ENCODE data around the gene CFAP53. TPM values are rescaled to one million over a fixed set of nuclear protein-coding genes. Genes with fewer than 3 reads are reported as not detected.

Gene CFAP53
- total RNA-seq, 2 donors from 2014 or later = 0.16 to 0.44 TPM

DNA sequence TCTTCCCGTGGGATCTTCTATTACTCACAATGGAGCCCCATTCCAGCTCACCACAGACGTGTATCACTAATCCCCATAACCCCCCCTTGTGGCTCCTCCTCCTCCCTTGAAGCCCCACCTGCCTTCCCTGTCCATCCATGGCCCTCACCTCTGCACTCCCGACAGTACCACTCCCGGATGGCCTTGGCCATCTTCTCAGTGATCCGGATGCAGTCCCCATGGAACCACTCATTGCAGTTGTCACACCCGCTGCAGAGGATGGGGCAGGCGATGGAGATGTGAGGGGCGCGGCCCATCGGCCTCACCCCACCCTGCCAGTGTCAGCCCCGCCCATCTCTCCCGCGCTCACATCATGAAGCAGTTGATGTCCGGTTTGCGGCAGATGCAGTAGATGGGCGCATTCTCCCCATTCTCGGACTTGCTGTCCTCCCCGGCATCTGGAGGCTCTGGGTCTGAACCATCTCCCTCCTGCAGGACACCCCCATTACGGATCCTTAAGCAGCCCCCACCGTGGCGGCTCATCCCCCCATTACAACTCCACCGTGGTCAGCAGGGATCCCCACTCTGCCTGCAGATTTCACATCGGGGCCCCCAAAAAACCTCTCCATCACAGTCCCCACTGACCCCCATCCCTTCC is 20.2 kb upstream of the CFAP53 start:
- intact Hi-C loops (cut with DNase I) = no loop called here
- Histone ChIP-seq H3K4me3 (peak overlapping the region; percentile 82), H3K36me3 (no peaks in the 10 kb centered on the region), H3K27ac (no peak overlapping the region), H3K9ac (ENCODE audit: low read depth in 2 of 2, low read length in 2 of 2) (peak overlapping the region; percentile 85 to 88), H3K4me1 (peaks cover 3% of the 10 kb centered on the region), H3K9me3 (no peaks in the 10 kb centered on the region), H3K27me3 (no peaks in the 10 kb centered on the region)
- peak; percentile 83 for DNase-seq
- TF ChIP-seq, protein P1, sequence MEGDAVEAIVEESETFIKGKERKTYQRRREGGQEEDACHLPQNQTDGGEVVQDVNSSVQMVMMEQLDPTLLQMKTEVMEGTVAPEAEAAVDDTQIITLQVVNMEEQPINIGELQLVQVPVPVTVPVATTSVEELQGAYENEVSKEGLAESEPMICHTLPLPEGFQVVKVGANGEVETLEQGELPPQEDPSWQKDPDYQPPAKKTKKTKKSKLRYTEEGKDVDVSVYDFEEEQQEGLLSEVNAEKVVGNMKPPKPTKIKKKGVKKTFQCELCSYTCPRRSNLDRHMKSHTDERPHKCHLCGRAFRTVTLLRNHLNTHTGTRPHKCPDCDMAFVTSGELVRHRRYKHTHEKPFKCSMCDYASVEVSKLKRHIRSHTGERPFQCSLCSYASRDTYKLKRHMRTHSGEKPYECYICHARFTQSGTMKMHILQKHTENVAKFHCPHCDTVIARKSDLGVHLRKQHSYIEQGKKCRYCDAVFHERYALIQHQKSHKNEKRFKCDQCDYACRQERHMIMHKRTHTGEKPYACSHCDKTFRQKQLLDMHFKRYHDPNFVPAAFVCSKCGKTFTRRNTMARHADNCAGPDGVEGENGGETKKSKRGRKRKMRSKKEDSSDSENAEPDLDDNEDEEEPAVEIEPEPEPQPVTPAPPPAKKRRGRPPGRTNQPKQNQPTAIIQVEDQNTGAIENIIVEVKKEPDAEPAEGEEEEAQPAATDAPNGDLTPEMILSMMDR (IDR thresholded peaks at IDR 0.05) = no peak

DNA sequence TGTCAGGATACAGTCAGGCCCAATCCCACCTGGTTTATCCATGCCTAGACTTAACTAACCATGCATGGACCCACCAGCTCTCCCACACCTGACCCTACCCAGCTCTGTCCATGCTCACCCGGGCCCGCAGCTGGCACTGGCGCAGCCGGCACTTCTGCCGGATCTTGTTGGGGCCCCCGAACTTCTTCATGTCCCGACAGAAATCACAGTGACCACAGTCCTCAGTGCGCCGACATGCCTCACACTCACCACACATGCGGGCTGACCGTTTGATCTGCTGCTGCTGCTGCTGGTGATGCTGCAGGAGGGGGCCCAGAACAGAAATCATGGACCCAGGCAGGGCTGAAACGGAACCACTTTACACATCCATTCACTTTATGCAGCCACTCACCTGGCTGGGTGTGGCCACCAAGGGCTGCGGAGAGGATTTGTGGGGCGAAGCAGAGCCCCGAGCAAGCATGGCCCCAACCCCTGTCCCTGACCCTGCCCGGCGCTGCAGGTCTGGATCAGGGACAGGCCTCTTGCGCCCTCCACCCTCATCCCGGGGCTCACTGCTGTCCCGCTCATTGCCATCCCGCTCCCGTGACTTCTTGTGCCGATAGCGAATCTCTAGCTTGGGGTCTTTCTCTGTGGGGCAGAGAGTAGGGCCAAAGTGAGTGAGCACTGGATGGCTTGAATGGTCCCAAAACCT is 19.5 kb upstream of the CFAP53 start:
- Histone ChIP-seq H3K9me3 (no peaks in the 10 kb centered on the region), H3K9ac (ENCODE audit: low read depth in 2 of 2, low read length in 2 of 2) (no peak overlapping the region), H3K36me3 (no peaks in the 10 kb centered on the region), H3K27ac (no peak overlapping the region), H3K4me1 (peaks cover 3% of the 10 kb centered on the region), H3K27me3 (no peaks in the 10 kb centered on the region), H3K4me3 (no peak overlapping the region)
- TF ChIP-seq, protein P1 (IDR thresholded peaks at IDR 0.05) = no peak
- intact Hi-C loops (cut with DNase I) = no loop called here
- DNase-seq = no peak

DNA sequence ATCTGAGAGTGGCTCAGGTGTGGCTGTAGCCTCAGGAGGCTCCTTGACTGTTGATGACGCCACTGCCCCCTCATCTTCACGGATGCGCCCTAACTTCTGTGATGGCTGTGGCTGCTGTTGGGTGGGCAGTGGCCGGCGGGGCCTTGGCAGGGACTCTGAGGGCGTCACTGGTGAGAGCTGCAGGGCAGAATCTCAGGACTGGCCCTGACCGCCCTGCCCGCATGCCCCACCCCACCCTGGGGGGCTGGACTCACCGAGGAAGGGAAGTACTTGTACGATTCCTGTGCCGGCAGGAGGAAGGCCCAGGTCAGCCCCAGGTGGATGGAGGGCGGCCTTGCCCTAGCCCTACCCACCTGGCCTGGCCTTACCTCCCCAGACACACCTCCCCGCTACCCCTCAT is 18.8 kb upstream of the CFAP53 start:
- H3K27ac ChIP-seq = no peak overlapping the region
- H3K4me3 ChIP-seq = no peak overlapping the region
- H3K27me3 ChIP-seq = no peaks in the 10 kb centered on the region
- DNase-seq = no peak
- intact Hi-C loops (cut with DNase I) = no loop called here
- TF ChIP-seq, protein P1 (IDR thresholded peaks at IDR 0.05) = no peak
- no peaks in the 10 kb centered on the region for H3K36me3 ChIP-seq
- H3K9me3 ChIP-seq = no peaks in the 10 kb centered on the region
- H3K9ac ChIP-seq (ENCODE audit: low read depth in 2 of 2, low read length in 2 of 2) = no peak overlapping the region
- peaks cover 8% of the 10 kb centered on the region for H3K4me1 ChIP-seq

DNA sequence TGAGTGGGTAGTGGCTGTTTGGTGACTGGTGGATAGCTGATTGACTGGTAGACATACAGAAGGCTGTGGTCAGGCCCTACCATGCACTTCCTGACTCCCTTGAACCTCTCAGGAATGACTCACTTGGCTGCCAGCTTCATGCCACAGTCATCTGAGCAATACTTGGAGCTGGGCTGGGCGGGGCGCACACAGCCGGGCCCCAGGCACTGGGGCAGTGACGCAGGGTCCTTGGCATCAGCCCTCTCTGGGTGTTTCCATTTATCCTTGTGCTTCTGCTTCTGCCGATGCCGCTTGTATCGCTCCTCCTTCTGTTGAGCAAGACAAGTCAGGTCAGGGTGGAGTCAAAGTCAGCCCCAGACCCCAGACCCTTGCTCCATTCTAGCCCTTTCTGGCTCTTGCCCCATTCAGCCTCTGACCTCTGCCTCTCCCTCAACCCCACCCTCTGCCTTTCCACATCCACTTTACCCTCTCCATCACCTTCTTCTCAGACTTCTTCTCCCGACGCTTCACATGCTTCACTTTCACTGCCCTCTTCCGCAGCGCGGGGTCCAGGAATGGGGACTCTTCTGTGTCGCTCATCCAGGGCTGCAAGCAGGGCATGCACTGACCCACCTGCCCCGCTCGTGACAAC is 18.1 kb upstream of the CFAP53 start:
- no peaks in the 10 kb centered on the region for H3K27me3 ChIP-seq
- peaks cover 11% of the 10 kb centered on the region for H3K4me1 ChIP-seq
- no peak for DNase-seq
- no peaks in the 10 kb centered on the region for H3K36me3 ChIP-seq
- no peaks in the 10 kb centered on the region for H3K9me3 ChIP-seq
- intact Hi-C loops (cut with DNase I) = no loop called here
- TF ChIP-seq, protein P1 (IDR thresholded peaks at IDR 0.05) = no peak
- no peak overlapping the region for H3K9ac ChIP-seq (ENCODE audit: low read depth in 2 of 2, low read length in 2 of 2)
- no peak overlapping the region for H3K4me3 ChIP-seq
- no peak overlapping the region for H3K27ac ChIP-seq

DNA sequence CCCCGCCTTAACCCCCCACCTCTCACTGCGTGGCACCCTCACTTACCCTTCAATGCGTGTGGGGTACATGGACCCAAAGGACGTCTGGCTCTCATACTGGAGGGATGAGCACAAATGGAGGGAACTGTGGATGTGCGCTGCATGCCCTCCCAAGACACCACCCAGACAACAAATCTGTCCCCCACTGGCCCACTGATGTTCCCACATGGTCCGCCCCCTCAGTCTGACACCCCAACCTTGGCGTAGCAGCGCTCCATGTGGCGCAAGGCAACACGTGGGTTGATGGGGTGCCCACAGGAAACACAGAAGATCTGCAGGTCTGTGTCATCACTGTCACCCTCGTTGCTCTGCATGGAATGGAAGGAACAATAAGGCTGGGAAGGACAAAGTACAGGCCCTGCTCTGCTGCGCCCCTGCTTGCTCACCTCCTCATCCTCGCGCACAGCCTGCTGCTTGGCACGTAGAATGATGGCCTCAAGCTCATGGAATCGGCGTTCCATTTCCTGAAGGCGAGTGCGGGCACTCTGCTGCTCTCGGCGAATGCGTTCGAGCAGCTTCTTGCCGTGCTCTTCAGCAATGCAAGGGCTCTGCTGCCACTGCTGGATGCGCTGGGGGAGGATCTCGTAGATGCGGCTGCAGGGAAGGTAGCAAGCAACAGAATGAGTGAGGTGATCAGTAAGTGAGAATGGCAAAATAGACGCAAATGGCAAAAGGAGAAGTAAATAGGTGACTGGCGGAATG is 17.3 kb upstream of the CFAP53 start:
- no peak overlapping the region for H3K27ac ChIP-seq
- intact Hi-C loops (cut with DNase I) = no loop called here
- DNase-seq = no peak
- no peaks in the 10 kb centered on the region for H3K9me3 ChIP-seq
- peaks cover 11% of the 10 kb centered on the region for H3K4me1 ChIP-seq
- no peaks in the 10 kb centered on the region for H3K27me3 ChIP-seq
- TF ChIP-seq, protein P1 (IDR thresholded peaks at IDR 0.05) = no peak
- H3K4me3 ChIP-seq = no peak overlapping the region
- no peak overlapping the region for H3K9ac ChIP-seq (ENCODE audit: low read depth in 2 of 2, low read length in 2 of 2)
- no peaks in the 10 kb centered on the region for H3K36me3 ChIP-seq
